Measurements from ENCODE around the gene HMG20B. TPM values are rescaled to one million over a fixed set of nuclear protein-coding genes. Genes with fewer than 3 reads are reported as not detected.
"Not testable (repeated sequence)": the region's sequence is repeated elsewhere in the genome, so short reads cannot be mapped to it uniquely, and the experiment has no call there.

The HMG20B gene
- total RNA-seq, 1 experiment from 2014 or later: 588 TPM

GRCh38 chr19:3573858-3574637, 1.3 kb downstream of the HMG20B start:
- in situ Hi-C loops (cut with HindIII; ENCODE audit: low pct_unique_long_range_greater_than_20kb, low sequenced_read_pairs): no loop called here
- DNase-seq (ENCODE audit: low read depth, low spot score): peak; percentile 98

GRCh38 chr19:3575260-3575741, 2.6 kb downstream of the HMG20B start:
- peak; percentile 85 for DNase-seq (ENCODE audit: low read depth, low spot score)
- in situ Hi-C loops (cut with HindIII; ENCODE audit: low pct_unique_long_range_greater_than_20kb, low sequenced_read_pairs): no loop called here

GRCh38 chr19:3575949-3576673, 3.4 kb downstream of the HMG20B start:
- in situ Hi-C loops (cut with HindIII; ENCODE audit: low pct_unique_long_range_greater_than_20kb, low sequenced_read_pairs): no loop called here
- no peak for DNase-seq (ENCODE audit: low read depth, low spot score)

- in situ Hi-C loops (cut with HindIII; ENCODE audit: low pct_unique_long_range_greater_than_20kb, low sequenced_read_pairs): no loop called here
- peak; percentile 73 for DNase-seq (ENCODE audit: low read depth, low spot score)
Measured at GRCh38 chr19:3576696-3577443, 4.1 kb downstream of the HMG20B start.

GRCh38 chr19:3577723-3578344, 5.1 kb downstream of the HMG20B start:
- no peak for DNase-seq (ENCODE audit: low read depth, low spot score)
- in situ Hi-C loops (cut with HindIII; ENCODE audit: low pct_unique_long_range_greater_than_20kb, low sequenced_read_pairs): no loop called here

GRCh38 chr19:3578390-3578789, 5.6 kb downstream of the HMG20B start:
- in situ Hi-C loops (cut with HindIII; ENCODE audit: low pct_unique_long_range_greater_than_20kb, low sequenced_read_pairs): no loop called here
- DNase-seq (ENCODE audit: low read depth, low spot score): no peak

- DNase-seq (ENCODE audit: low read depth, low spot score): peak; percentile 55
- in situ Hi-C loops (cut with HindIII; ENCODE audit: low pct_unique_long_range_greater_than_20kb, low sequenced_read_pairs): no loop called here
Measured at GRCh38 chr19:3580156-3580934, 7.6 kb downstream of the HMG20B start.

- not testable (repeated sequence) for DNase-seq (ENCODE audit: low read depth, low spot score)
Measured at GRCh38 chr19:3581792-3582191, 9.0 kb downstream of the HMG20B start.

GRCh38 chr19:3584036-3584802, 11.5 kb downstream of the HMG20B start:
- in situ Hi-C loops (cut with HindIII; ENCODE audit: low pct_unique_long_range_greater_than_20kb, low sequenced_read_pairs); DNase-seq (ENCODE audit: low read depth, low spot score): not testable (repeated sequence)

More at GRCh38 chr19:3581792-3582191, 9.0 kb downstream of the HMG20B start:
- in situ Hi-C loops (cut with HindIII; ENCODE audit: low pct_unique_long_range_greater_than_20kb, low sequenced_read_pairs): not testable (repeated sequence)

GRCh38 chr19:3585301-3586126, 12.8 kb downstream of the HMG20B start, which contains the start of gene GIPC3:
Gene GIPC3 (plus strand): TSS chr19:3585478. CDS start chr19:3585598, 120 bp downstream.
- DNase-seq (ENCODE audit: low read depth, low spot score): no peak
- in situ Hi-C loops (cut with HindIII; ENCODE audit: low pct_unique_long_range_greater_than_20kb, low sequenced_read_pairs): no loop called here

- in situ Hi-C loops (cut with HindIII; ENCODE audit: low pct_unique_long_range_greater_than_20kb, low sequenced_read_pairs): no loop called here
Measured at GRCh38 chr19:3586127-3586626, 13.4 kb downstream of the HMG20B start.

GRCh38 chr19:3586707-3587346, 14.1 kb downstream of the HMG20B start:
- DNase-seq (ENCODE audit: low read depth, low spot score): no peak
- in situ Hi-C loops (cut with HindIII; ENCODE audit: low pct_unique_long_range_greater_than_20kb, low sequenced_read_pairs): no loop called here

More at GRCh38 chr19:3586127-3586626, 13.4 kb downstream of the HMG20B start:
- DNase-seq (ENCODE audit: low read depth, low spot score): no peak

GRCh38 chr19:3589439-3589838, 16.7 kb downstream of the HMG20B start:
- no peak for DNase-seq (ENCODE audit: low read depth, low spot score)
- in situ Hi-C loops (cut with HindIII; ENCODE audit: low pct_unique_long_range_greater_than_20kb, low sequenced_read_pairs): no loop called here

GRCh38 chr19:3589949-3590348, 17.2 kb downstream of the HMG20B start:
- no peak for DNase-seq (ENCODE audit: low read depth, low spot score)
- in situ Hi-C loops (cut with HindIII; ENCODE audit: low pct_unique_long_range_greater_than_20kb, low sequenced_read_pairs): no loop called here
